CD8-positive, alpha-beta memory T cell (primary cell): ENCODE measurements around the gene RNF144B. TPM values are rescaled to one million over a fixed set of nuclear protein-coding genes. Genes with fewer than 3 reads are reported as not detected.

ENCODE experiments used
- CTCF ChIA-PET: fragments of 350-600 bp; sonication (Branson Sonifier 250); formaldehyde crosslinking; loops from one replicate; lab custom pipeline; 2021; ENCODE audit warnings: antibody characterized with exemption; lab: Charles Lee
- POLR2A ChIA-PET: fragments of 350-600 bp; sonication (Branson Sonifier 250); formaldehyde crosslinking; loops from one replicate; lab custom pipeline; 2021; ENCODE audit warnings: antibody characterized with exemption; lab: Charles Lee
- DNase-seq, 5 donors: peaks; one replicate each; pipeline versions ENCODE4 v3.0.0 to v3.0.0-alpha.2; 2020 to 2022; ENCODE audit warnings: mixed read lengths in 1 of 5
- H3K27ac ChIP-seq: one replicate; pipeline ENCODE4 v1.7.0; 2013; ENCODE audit warnings: low read depth, mild to moderate bottlenecking, low read length, moderate library complexity
- H3K27me3 ChIP-seq: 2 replicates; pipeline ENCODE4 v1.7.0; 2013; ENCODE audit warnings: low read length, mild to moderate bottlenecking; ENCODE audit not compliant: insufficient read depth, poor library complexity, severe bottlenecking
- H3K36me3 ChIP-seq: 2 replicates; pipeline ENCODE4 v1.7.0; 2013; ENCODE audit warnings: mild to moderate bottlenecking, low read length, moderate library complexity; ENCODE audit not compliant: insufficient read depth
- H3K4me1 ChIP-seq: 2 replicates; pipeline ENCODE4 v1.7.0; 2013; ENCODE audit warnings: mild to moderate bottlenecking, low read length, moderate library complexity; ENCODE audit not compliant: insufficient read depth
- H3K4me3 ChIP-seq: 2 replicates; pipeline ENCODE4 v1.7.0; 2013; ENCODE audit warnings: mild to moderate bottlenecking, low read length
- H3K9me3 ChIP-seq: 2 replicates; pipeline ENCODE4 v1.7.0; 2013; ENCODE audit warnings: mild to moderate bottlenecking, low read length
- H3K27ac Mint-ChIP-seq, 8 donors: one replicate each; pipeline ENCODE4 v1.8.0; 2020 to 2021; ENCODE audit warnings: mixed read lengths in 8 of 8, mild to moderate bottlenecking in 6 of 8, inconsistent platforms in 3 of 8, moderate library complexity in 3 of 8
- H3K27me3 Mint-ChIP-seq, 2 donors: one replicate each; pipeline ENCODE4 v1.8.0; 2020 to 2021; ENCODE audit warnings: mixed read lengths in 2 of 2, mild to moderate bottlenecking in 1 of 2, moderate library complexity in 1 of 2
- H3K36me3 Mint-ChIP-seq, 3 donors: one replicate each; pipeline ENCODE4 v1.8.0; 2020 to 2021; ENCODE audit warnings: mixed read lengths in 3 of 3, inconsistent platforms in 1 of 3, mild to moderate bottlenecking in 1 of 3
- H3K4me1 Mint-ChIP-seq, 3 donors: one replicate each; pipeline ENCODE4 v1.8.0; 2020 to 2021; ENCODE audit warnings: mixed read lengths in 3 of 3, inconsistent platforms in 1 of 3, mild to moderate bottlenecking in 1 of 3
- H3K4me3 Mint-ChIP-seq, 7 donors: one replicate each; pipeline ENCODE4 v1.8.0; 2020 to 2021; ENCODE audit warnings: mixed read lengths in 7 of 7, mild to moderate bottlenecking in 6 of 7, moderate library complexity in 4 of 7, inconsistent platforms in 2 of 7
- H3K9me3 Mint-ChIP-seq, 5 donors: one replicate each; pipeline ENCODE4 v1.8.0; 2020 to 2022; ENCODE audit warnings: mixed read lengths in 5 of 5, mild to moderate bottlenecking in 3 of 5, moderate library complexity in 2 of 5, inconsistent platforms in 1 of 5
- polyA plus RNA-seq: library from polyadenylated mRNA; unstranded; fragments of 300-500 nt; fragmentation: Illumina TruSeq; gene quantifications from one replicate; pipeline ENCODE4 v1.2.3, GENCODE V29; 2021
- total RNA-seq, 2 experiments: library from RNA; stranded (reverse); gene quantifications; one replicate each; pipeline ENCODE4 v1.2.3, GENCODE V29; 2021

RNF144B gene
- total and polyA plus RNA-seq, 3 experiments from 2014 or later = 0.98 to 1.3 (median 1.2) TPM

DNA sequence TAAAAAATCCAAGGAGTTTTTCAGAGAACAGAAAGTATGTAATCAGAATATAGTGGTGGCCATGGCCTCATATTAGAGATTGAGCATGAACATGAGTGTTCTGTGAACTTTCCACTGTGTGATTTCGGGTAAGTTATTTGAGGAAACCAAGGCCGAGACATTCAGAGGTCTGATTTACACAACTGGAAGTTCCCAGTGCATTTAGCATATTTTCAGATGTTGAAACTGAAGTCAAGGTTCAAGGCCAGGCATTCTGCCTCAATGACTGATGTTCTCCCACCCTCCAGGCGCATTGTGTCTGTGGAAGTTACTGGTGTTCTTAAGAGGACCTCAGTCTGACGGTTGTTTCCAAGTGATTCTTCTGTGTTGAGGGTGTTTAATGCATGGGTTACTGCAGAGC, 26.2 kb downstream of the RNF144B start:
- Histone ChIP-seq H3K9me3 (no peaks in the 10 kb centered on the region), H3K4me3 (no peak overlapping the region), H3K4me1 (no peaks in the 10 kb centered on the region), H3K27me3 (no peaks in the 10 kb centered on the region), H3K27ac (no peak overlapping the region), H3K36me3 (no peaks in the 10 kb centered on the region)
- Mint-ChIP-seq H3K27ac (no peak overlapping the region), H3K36me3 (peaks cover 3 to 26% (median 6%) of the 10 kb centered on the region in 3 donors), H3K9me3 (peaks cover 0 to 2% (median 0%) of the 10 kb centered on the region in 5 donors), H3K4me3 (no peak overlapping the region), H3K27me3 (no peaks in the 10 kb centered on the region), H3K4me1 (no peaks in the 10 kb centered on the region)
- DNase-seq = no peak
- ChIA-PET POLR2A (no interaction called here), CTCF (no interaction called here)

DNA sequence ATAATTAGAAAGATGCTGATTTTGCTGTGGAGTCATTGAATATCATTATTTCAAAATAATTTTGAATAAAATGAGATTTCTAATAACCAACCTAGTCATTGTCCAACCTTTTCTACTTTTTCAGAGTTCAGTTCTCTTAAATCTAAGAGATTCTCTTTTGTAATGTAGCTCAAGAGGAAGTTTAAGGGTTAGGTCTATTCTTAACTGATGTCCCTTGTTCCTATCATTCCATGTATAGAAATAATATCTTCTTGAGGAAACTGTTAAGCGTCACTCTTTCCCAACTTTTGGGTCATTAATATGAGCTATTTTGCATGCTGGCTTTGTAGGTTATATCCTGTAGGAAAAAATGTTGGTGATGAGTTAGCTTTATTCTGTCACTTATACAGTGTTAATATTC, 27.0 kb downstream of the RNF144B start:
- H3K27me3 ChIP-seq = no peaks in the 10 kb centered on the region
- Mint-ChIP-seq H3K27ac (no peak overlapping the region), H3K4me3 (no peak overlapping the region), H3K9me3 (peaks cover 0 to 2% (median 0%) of the 10 kb centered on the region in 5 donors), H3K27me3 (no peaks in the 10 kb centered on the region), H3K4me1 (no peaks in the 10 kb centered on the region), H3K36me3 (peaks cover 3 to 26% (median 6%) of the 10 kb centered on the region in 3 donors)
- no peak overlapping the region for H3K4me3 ChIP-seq
- POLR2A ChIA-PET = no interaction called here
- CTCF ChIA-PET = no interaction called here
- DNase-seq = no peak
- no peaks in the 10 kb centered on the region for H3K4me1 ChIP-seq
- H3K9me3 ChIP-seq = no peaks in the 10 kb centered on the region
- no peaks in the 10 kb centered on the region for H3K36me3 ChIP-seq
- H3K27ac ChIP-seq = no peak overlapping the region

DNA sequence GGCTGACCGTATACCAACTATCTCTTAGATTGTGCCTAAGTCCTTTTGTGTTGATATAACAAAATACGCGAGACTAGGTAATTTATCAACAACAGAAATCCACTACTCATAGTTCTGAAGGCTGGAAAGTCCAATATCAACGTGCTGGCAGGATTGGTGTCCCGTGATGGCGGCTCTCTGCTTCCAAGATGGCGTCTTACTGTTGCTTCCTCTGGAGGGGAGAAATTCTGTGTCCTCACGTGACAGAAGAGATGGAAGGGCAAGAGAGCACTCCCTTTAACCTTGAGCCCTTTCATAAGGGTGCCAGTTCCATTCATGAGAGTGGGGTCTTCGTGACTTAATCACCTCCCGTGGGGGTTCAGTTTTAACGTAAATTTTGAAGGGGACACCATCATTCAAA, 28.1 kb downstream of the RNF144B start:
- H3K27me3 ChIP-seq = no peaks in the 10 kb centered on the region
- H3K4me3 ChIP-seq = no peak overlapping the region
- Mint-ChIP-seq H3K27me3 (no peaks in the 10 kb centered on the region), H3K4me3 (no peak overlapping the region), H3K4me1 (no peaks in the 10 kb centered on the region), H3K9me3 (peaks cover 0 to 2% (median 0%) of the 10 kb centered on the region in 5 donors), H3K36me3 (peaks cover 3 to 20% (median 4%) of the 10 kb centered on the region in 3 donors), H3K27ac (no peak overlapping the region)
- ChIA-PET CTCF (no interaction called here), POLR2A (no interaction called here)
- no peak overlapping the region for H3K27ac ChIP-seq
- no peak for DNase-seq
- no peaks in the 10 kb centered on the region for H3K36me3 ChIP-seq
- no peaks in the 10 kb centered on the region for H3K9me3 ChIP-seq
- no peaks in the 10 kb centered on the region for H3K4me1 ChIP-seq

DNA sequence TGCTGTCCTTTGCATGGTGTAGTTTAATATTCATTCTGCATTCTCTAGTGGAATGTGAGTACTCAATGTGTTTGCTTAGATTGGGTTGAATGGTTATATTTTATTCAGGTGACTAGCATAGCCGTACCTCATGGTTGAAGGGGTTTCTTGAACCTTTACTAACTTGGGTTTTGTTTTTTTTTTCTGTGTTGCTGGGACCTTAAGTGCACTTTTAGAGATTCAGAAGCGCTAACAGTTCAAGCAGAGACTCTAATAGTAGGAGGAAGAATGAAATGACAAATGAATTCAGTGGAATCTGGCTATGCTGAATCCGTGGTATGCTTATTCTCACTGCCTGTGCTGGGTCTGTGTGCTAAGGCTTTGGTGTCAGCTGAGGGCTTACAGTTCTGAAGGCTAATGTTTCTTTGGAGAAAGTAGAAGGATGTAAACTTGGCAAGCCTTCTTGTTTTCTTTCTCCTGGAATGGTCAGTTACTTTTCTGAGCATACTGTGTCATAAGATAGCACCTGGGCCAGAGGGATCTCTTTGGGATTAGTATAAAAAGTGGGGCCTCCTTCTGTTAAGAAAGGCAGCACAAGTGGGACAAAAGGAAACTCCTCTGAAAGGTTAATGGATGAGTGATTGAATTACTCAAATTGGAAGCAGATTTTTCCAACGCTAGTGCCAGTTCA, 28.7 kb downstream of the RNF144B start:
- Mint-ChIP-seq H3K4me1 (no peaks in the 10 kb centered on the region), H3K36me3 (peaks cover 0 to 16% (median 3%) of the 10 kb centered on the region in 3 donors), H3K27ac (no peak overlapping the region), H3K27me3 (no peaks in the 10 kb centered on the region), H3K9me3 (peaks cover 0 to 2% (median 0%) of the 10 kb centered on the region in 5 donors), H3K4me3 (no peak overlapping the region)
- H3K9me3 ChIP-seq = no peaks in the 10 kb centered on the region
- no peaks in the 10 kb centered on the region for H3K27me3 ChIP-seq
- POLR2A ChIA-PET = no interaction called here
- H3K36me3 ChIP-seq = no peaks in the 10 kb centered on the region
- no peak for DNase-seq
- no peak overlapping the region for H3K27ac ChIP-seq
- H3K4me3 ChIP-seq = no peak overlapping the region
- no peaks in the 10 kb centered on the region for H3K4me1 ChIP-seq
- CTCF ChIA-PET = no interaction called here

DNA sequence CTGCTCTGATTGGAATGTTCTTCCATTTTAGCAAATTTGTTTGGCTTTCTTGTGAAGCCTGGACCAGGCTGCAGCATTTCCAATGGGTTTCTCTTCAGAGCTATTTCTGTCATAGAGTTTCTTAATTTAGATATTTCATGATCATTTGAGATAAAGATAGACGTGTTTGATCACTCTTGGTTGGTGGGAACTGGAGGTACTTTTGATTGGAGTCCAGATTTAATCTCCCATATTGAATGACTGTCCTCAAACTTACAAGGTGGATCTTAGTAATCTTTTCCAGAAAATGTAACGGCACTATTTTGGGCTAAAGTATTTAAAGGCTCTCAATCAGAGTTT, 29.2 kb downstream of the RNF144B start:
- no peaks in the 10 kb centered on the region for H3K27me3 ChIP-seq
- Mint-ChIP-seq H3K27ac (no peak overlapping the region), H3K27me3 (no peaks in the 10 kb centered on the region), H3K4me3 (no peak overlapping the region), H3K36me3 (peaks cover 0 to 16% (median 3%) of the 10 kb centered on the region in 3 donors), H3K9me3 (peaks cover 0 to 2% (median 0%) of the 10 kb centered on the region in 5 donors), H3K4me1 (no peaks in the 10 kb centered on the region)
- H3K36me3 ChIP-seq = no peaks in the 10 kb centered on the region
- H3K4me1 ChIP-seq = no peaks in the 10 kb centered on the region
- no peak overlapping the region for H3K27ac ChIP-seq
- no peak overlapping the region for H3K4me3 ChIP-seq
- CTCF ChIA-PET = no interaction called here
- no peak for DNase-seq
- H3K9me3 ChIP-seq = no peaks in the 10 kb centered on the region
- POLR2A ChIA-PET = no interaction called here

DNA sequence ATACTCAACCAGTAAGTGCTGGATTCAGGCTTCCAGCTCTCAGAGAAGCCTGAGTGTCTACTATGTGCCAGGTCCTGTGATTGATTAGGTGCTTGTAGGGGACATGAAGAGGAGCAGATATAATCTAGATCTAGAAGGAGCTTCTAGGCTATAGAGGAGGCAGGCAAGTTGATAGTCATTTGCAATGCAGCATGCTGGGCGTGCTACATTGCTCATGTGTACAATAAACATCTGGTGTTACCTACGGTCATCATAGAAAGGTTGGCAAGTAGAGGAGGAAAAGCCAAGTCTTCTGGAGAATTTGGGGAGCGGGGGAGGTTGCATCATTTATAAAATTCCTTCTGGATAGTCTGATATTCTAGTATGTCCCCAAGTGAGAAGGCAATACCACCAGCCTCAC, 33.2 kb downstream of the RNF144B start:
- no peak overlapping the region for H3K4me3 Mint-ChIP-seq
- no peak overlapping the region for H3K27ac ChIP-seq
- no peaks in the 10 kb centered on the region for H3K27me3 Mint-ChIP-seq
- peaks cover 0 to 17% (median 2%) of the 10 kb centered on the region in 3 donors for H3K36me3 Mint-ChIP-seq
- peaks cover 0 to 2% (median 0%) of the 10 kb centered on the region in 5 donors for H3K9me3 Mint-ChIP-seq
- ChIA-PET CTCF (no interaction called here), POLR2A (no interaction called here)
- no peaks in the 10 kb centered on the region for H3K9me3 ChIP-seq
- no peaks in the 10 kb centered on the region for H3K4me1 ChIP-seq
- no peak overlapping the region for H3K4me3 ChIP-seq
- H3K27ac Mint-ChIP-seq = no peak overlapping the region
- H3K36me3 ChIP-seq = no peaks in the 10 kb centered on the region
- H3K4me1 Mint-ChIP-seq = no peaks in the 10 kb centered on the region
- no peaks in the 10 kb centered on the region for H3K27me3 ChIP-seq
- no peak for DNase-seq

DNA sequence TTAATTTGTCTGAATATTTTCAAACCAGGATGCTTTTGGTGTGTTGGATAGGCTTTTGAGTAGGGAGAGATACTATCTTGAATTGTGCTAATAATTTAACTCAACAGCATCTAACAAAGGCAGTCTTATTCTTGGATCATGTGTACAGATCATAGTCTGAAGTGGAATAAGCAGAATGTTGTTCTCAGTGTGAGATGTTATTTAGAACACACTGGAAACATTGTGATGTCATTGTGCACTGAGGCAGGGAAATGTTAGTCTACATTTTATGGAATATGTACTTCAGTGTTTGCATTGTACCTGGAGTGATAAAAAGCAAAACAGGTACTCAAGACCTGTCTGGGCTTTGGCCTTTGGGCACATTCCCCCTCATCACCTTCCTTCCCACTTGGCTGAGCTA, 35.0 kb downstream of the RNF144B start:
- H3K36me3 ChIP-seq = no peaks in the 10 kb centered on the region
- no peaks in the 10 kb centered on the region for H3K27me3 ChIP-seq
- CTCF ChIA-PET = no interaction called here
- no peak overlapping the region for H3K27ac ChIP-seq
- no peaks in the 10 kb centered on the region for H3K4me1 ChIP-seq
- DNase-seq = no peak
- Mint-ChIP-seq H3K4me1 (no peaks in the 10 kb centered on the region), H3K27me3 (peaks cover 0 to 3% of the 10 kb centered on the region in 2 donors), H3K36me3 (peaks cover 0 to 12% (median 0%) of the 10 kb centered on the region in 3 donors), H3K27ac (no peak overlapping the region), H3K9me3 (no peaks in the 10 kb centered on the region), H3K4me3 (no peak overlapping the region)
- no peaks in the 10 kb centered on the region for H3K9me3 ChIP-seq
- POLR2A ChIA-PET = no interaction called here
- no peak overlapping the region for H3K4me3 ChIP-seq

DNA sequence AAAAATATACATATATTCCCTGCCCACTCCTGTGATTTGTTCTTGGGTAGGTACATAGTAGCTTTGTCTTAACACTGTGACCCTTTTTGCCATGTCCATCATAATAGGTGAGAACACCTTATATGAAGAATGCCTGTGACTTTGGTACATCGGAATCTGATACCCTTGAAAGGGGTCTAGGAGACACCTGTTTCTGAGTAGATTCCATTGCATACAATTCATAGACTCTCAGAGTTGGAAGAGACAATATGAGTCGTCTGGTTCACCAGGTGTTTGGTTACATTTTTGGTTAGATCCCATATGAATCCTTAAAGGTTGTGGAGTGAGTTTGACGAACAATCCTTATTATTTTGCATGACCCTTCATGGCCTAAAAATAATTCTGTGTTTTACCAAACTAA, 36.3 kb downstream of the RNF144B start:
- CTCF ChIA-PET = no interaction called here
- Histone ChIP-seq H3K4me1 (no peaks in the 10 kb centered on the region), H3K36me3 (no peaks in the 10 kb centered on the region), H3K27ac (no peak overlapping the region), H3K9me3 (no peaks in the 10 kb centered on the region), H3K4me3 (no peak overlapping the region), H3K27me3 (no peaks in the 10 kb centered on the region)
- Mint-ChIP-seq H3K27ac (no peak overlapping the region), H3K27me3 (peaks cover 0 to 3% of the 10 kb centered on the region in 2 donors), H3K36me3 (peaks cover 4 to 20% (median 8%) of the 10 kb centered on the region in 3 donors), H3K4me3 (no peak overlapping the region), H3K4me1 (no peaks in the 10 kb centered on the region), H3K9me3 (no peaks in the 10 kb centered on the region)
- POLR2A ChIA-PET = no interaction called here
- DNase-seq = no peak
